ENCODE results near the gene PLPPR4.

PLPPR4 gene

DNA sequence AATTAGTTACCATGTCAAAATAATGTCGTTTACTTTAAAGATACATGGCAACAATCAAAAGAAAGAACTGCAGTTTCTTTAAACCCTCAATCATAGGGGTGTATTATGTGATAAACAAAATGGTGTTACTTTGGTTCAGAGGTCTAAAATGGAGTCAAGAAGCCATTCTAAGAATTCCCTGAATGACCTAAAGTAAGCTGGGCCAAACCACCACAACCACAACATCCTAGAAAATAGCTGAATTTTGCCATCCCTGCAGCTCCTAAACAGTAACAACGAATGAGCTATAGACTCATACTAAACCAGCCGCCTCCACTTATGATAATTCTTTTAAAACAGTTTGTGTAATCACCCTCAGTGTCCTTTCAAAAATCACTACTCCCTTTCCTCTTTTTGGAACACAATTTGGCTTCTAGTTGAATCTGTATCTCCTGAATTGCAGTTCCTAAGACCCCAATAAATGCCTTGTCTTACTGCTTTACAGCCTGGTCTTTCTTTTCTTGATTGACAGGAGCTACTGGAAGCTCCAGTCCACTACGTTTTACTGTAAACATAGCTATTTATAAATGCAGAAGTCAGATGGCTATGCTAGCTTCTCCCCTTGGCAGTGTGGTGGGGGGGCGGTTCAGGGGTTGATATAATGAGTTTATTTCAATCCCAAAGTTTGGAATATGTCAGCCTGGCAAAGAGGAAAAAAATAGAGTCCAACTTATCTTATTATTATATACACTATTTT lies 84.3 kb downstream of the PLPPR4 start:
- no peak for DNase-seq

DNA sequence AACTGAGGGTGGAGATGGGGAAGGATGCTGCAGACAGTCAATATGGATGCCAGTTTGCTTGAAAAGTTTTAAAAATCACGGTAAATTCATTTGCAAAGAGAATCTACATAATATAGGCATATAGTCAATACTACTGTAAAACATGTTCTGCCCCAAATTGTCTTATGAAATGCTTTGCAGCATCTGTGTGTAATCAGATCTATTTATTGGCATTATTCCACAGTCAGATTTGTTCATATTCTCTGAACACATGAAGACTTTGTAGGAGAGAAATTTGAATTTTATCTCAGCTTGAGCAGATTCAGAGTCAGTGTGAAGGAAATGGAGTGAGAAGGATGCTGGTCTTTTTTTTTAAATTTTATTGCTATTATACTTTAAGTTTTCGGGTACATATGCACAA lies 88.5 kb downstream of the PLPPR4 start:
- DNase-seq, result no peak

DNA sequence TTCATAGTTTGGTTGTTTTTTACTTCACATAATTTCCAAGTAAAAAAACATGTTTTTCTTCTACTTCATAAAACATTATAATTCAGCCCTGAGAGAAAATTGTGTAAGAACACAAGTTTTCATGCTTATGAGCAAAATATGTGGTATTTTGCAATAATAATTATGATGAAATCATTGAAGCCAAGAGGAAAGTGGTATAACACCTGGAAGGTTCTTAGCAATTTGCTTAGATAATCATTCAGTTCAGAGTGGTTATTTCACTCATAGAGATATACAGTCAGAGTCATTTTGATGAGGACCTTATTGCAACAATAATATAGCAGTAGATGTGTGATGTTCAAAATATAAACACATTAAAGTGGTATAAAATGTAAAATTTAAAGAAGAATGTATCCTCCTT lies 94.5 kb downstream of the PLPPR4 start:
- DNase-seq, result no peak
